AG20443 (cell line): ENCODE data around the gene AP2A1.
"Not testable (repeated sequence)": the region's sequence is repeated elsewhere in the genome, so short reads cannot be mapped to it uniquely, and the experiment has no call there.

Experiments used
- DNase-seq: peaks from one replicate; pipeline ENCODE4 v3.0.0; 2012; ENCODE audit warnings: low spot score, mixed read lengths

AP2A1 gene

DNA sequence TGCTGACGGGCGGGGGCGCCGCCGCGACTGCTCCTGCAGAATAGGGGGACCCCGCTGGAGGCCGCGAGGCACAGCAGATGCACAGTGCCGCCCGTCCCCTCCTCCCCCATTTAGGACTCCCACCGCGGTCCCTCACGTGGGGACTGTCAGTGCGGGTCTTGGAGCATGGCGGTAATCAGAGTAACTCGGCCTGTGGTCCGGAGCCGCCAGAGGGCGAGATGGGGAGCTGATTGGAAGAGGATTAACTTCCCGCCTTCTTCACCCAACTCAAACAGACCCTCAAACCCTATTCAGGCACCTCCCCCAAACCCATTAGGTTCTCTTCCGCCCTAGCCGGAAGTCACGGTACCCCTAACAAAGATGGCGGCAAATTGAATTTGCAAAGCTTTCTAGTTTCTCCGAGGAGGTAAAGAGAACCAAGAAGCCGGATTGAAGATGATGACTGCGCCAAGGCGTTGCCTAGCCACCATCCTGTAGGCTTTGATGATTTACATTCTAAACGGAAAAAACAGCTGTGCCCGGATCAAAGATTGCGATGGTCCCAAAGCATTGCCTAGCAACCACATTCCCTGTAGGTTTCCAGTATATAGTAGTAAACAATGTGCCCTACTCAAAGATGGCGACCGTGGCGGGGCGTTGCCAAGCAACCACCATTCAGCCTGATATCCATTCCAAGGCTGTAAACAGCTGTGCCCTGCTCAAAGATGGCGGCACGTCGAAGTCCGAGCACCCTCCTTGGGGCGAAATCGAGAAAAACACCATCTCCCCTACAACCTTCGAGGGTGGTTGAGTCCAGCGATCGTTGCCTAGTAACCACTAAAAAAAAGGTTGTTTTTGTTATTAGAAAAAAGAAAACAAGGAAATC is 46.4 kb downstream of the AP2A1 start, which contains the start of gene FUZ:
Gene FUZ (minus strand): TSS at position 296 of the 865 bp plus-strand sequence. CDS start 186 bp downstream, at position 110.
- peak; percentile 93 for DNase-seq

DNA sequence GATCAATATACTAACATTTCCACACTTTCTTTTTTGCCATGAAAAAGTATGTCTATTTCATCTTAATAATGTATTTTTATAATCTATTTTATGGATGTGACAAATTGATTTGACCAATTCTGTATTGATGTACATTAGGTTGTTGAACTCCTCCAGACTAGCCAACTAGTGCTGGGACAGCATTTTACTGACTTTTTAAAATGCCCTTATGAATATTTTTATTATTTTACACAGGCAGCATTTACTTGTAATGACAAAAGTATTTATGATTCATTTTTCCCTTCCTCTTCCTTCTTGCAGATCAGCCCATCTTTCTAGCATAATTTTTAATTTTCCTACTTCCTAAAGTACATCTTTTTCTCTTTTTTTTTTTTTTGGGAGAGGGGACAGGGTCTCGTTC is 47.2 kb downstream of the AP2A1 start:
- no peak for DNase-seq

DNA sequence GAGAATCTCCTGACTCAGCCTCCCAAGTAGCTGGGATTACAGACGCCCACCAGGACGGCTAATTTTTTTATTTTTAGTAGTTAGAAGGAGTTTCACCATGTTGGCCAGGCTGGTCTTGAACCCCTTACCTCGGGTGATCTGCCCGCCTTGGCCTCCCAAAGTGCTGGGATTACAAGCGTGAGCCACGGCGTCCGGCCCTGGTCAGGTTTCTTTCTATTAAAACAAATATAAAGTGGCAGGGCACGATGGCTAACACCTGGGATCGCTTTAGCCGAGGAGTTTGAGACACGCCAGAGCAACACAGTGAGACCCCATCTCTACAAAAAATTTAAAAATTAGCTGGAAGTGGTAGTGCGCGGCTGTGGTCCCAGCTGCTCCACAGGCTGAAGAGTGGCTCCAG is 49.8 kb downstream of the AP2A1 start:
- no peak for DNase-seq

DNA sequence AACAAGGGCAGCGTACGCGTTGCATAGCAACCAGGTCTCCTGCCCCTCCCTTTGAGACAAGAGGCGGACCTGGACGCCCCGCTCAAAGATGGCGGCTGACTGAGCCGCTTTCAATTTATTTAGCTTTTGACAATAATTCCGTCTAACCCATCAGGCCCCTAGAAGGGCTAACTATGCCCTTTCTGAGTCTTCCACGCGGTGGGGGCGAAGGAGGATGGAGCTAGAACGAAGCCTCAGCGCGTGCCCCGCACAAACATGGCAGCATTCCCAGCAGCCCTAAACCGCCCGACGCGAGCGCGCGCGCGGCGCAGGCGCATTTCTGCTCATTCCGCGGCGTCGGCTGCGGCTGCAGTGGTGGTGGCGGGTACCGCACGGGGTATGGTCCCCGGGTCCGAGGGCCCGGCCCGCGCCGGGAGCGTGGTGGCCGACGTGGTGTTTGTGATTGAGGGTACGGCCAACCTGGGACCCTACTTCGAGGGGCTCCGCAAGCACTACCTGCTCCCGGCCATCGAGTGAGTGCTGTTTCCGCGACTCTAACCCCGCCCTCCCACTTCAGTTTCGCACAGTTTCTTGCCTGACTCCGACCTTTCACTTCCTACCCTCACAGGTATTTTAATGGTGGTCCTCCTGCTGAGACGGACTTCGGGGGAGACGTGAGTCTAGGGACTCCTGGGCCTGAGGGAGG is 51.3 kb downstream of the AP2A1 start, which contains the start of gene MED25:
Gene MED25 (plus strand): TSS at position 326 of the 685 bp plus-strand sequence. CDS start 53 bp downstream, at position 379.
- DNase-seq, result peak; percentile 96

DNA sequence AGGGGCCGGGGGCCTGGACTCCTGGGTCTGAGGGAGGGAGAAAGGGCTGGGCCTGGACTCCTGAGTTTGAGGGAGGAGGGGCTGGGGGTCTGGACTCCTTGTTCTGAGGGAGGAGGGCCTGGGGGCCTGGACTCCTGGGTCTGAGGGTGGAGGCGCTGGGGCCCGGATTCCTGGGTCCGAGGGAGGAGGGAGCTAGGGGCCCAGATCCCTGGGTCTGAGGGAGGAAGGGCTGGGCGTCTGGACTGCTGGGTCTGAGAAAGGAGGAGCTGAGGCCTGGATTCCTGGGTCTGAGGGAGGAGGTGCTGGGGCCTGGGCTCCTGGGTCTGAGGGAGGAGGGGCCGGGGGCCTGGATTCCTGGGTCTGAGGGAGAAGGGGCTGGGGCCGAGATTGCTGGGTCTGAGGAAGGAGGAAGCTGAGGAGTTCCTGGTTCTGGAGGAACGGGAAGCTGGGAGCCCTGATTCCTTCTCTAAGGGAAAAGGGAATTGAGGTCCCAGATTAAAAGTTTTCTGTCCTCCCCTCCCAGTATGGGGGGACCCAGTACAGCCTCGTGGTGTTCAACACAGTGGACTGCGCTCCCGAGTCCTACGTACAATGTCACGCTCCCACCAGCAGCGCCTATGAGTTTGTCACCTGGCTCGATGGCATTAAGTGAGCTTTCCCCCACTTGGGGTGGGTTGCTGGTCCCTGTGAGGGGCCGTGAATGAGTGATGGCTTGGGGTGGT is 52.0 kb downstream of the AP2A1 start:
- DNase-seq, result no peak

DNA sequence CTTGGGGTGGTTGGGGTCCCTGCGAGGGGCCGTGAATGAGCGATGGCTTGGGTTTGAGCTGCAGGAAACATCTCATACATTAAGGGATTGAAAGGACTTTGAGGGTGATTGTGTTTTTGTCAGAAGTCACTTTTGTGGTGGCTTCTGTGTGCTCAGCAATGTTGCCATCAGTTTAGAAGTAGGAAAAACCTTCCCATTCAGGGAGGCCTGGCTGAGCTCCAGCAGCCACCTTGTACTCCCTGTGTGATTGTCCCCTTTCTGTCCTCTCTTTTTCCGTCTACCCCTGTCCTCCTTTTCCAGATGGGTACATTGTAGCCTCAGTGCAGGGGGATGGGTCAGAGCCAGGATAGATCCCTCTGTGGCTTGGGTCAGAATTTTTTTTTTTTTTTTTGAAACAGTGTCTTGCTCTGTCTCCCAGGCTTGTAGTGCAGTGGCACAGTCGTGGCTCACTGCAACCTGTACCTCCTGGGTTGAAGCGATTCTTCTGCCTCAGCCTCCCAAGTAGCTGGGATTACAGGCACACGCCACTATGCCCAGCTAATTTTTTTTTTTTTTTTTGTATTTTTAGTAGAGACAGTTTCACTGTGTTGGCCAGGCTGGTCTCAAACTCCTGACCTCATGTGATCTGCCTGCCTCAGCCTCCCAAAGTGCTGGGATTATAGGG is 52.8 kb downstream of the AP2A1 start:
- DNase-seq, result not testable (repeated sequence)

DNA sequence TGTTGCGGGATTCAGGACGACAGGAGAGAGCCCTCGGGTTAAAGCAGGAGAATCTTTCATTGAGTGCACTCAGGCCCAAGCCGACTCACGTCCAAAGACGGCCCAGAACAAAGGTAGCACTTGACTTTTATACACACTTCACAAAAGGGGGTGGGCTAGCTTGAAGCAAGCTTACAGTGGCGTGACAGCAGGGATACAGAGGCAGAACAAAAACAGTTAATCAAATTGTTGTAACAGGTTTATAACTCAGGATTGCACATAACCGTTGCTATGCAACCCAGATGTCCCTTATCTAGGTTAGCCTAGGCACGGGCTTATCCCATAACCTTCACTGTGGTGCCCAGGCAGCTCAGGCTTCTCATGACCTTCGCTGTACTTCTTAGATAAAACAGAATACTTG is 53.3 kb downstream of the AP2A1 start:
- DNase-seq, result no peak

DNA sequence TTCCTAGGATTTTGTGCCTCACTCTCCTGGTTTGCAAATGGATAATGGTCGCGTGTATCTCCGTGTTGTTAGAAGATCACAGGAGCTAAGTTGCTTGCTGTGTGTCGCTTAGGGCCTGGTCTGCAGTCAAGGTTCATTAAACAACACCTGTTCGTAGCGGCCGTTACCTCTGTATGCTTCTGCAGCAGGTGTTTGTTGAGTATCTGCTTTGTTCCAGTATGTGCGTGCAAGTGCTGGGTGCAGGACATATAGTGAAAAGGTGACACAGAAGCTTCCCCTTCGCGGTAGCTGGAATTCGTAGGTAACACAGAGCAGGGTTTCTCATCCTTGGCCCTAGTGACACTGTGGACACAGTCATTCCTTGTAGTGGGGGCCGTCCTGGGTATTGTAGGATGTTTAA is 56.7 kb downstream of the AP2A1 start:
- DNase-seq, result no peak

DNA sequence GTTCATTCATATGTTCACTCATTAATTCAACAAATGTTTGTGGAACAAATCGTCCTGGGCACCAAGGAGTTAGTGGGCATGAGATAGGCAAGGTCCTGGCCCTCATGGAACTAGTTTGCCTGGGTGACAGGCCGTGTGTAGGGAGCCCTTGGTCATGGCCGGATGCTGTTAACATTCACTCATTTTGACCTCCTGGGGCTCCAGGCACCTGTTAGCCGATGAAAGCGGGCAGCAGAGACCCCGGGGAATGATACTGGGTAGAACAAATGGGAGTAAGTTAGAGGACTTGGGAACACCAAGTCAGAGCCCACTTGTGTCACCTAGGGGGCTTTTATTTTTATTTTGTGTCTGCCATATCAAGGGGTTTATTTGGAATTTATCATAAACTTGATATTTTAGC is 57.9 kb downstream of the AP2A1 start:
- no peak for DNase-seq

DNA sequence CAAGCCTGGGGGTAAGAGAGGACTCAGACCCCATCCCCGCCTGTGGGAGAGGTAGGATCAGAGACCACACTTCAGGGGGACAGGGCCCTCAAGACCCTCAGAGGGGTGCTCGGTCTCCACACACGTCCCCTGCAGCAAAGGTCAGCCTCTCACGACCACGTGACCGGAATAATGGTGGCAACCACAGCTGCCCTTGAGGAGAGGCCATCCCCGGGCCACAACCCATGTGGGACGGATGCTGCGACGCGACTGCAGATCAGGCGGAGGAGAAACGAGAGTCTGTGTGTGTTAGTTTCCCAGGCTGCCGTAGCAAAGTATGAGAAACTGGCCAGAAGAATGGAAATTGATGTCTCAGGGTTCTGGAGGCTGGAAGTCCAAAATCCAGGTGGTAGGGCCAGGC is 60.2 kb downstream of the AP2A1 start:
- DNase-seq, result no peak

DNA sequence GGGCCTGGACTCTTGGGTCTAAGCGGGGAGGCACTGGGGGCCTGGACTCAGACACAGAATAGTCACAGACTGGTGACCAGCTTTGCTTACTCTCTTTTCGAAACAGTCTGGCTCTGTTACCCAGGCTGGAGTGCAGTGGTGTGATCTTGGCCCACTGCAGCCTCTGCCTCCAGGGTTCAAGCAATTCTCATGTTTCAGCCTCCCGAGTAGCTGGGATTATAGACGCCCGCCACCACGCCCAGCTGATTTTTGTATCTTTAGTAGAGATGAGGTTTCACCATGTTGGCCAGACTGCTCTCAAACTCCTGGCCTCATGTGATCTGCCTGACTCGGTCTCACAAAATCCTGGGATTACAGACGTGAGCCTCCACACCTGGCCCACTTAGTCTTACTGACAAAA is 62.4 kb downstream of the AP2A1 start:
- DNase-seq, result no peak

DNA sequence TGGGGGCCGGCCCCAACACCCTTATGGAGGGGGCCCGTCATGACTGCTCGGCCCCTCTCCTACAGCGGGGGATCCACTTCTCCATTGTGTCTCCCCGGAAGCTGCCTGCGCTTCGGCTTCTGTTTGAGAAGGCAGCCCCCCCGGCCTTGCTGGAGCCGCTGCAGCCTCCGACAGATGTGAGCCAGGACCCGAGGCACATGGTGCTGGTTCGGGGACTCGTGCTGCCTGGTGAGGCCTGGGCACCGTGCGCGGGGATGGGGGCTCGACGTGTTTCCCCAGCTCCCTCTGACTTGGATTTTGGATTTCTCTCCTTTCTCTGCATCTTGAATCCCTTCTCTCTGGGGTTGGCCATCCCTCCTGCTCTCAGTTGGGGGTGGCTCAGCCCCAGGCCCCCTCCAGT is 62.9 kb downstream of the AP2A1 start:
- no peak for DNase-seq

DNA sequence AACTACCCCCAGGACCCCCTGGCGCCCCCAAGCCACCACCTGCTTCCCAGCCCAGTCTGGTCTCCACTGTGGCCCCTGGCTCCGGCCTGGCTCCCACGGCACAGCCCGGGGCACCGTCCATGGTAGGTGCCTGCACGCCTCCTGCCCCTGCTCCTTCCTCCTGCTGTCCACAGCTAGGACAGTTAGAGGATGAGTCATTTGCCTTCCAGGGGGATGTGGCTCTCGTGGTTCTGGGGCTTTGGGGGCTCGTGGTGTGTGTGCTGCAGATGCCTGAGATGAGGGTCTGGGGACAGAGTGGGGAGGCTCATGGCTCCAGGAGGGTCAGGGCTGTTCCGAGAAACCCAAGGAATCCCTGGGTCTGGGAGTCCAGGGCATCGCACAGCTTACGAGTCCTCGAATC is 64.0 kb downstream of the AP2A1 start:
- no peak for DNase-seq

DNA sequence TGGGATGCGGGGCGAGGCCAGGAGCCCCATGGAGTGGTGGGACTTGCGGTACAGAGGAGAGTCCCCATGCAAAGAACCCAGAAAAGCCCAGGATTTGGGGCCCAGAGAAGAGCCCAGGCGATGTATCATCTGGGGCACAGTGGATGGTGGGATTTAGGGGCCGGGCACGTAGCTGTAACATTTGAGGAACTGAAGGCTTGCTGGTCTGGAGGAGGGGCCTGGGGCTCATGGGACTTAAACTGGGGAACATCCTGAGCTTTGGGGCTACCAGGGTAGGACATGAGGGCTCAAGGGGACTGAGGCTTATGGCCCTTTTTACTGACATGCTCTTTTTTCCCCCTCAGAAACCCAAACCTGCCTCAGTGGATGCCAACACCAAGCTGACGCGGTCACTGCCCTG is 64.8 kb downstream of the AP2A1 start:
- DNase-seq, result no peak

DNA sequence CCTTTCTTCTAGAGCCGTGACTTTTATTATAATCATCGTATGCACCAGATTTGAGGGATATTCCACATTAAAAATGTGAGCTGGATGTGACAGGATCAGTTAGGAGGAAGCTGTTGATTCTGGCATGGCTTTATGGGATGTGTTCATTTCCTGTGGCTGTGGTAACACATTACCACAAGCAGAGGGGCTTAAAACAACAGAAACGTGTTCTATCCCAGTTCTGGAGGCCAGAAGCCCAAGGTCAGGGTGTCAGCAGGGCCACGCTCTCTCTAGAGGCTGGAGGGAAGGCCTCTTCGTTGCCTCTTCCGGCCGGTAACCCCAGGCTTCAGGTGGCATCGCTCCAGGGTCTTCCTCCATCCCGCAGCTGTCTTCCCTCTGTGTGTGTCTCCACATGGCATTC is 65.8 kb downstream of the AP2A1 start:
- no peak for DNase-seq

DNA sequence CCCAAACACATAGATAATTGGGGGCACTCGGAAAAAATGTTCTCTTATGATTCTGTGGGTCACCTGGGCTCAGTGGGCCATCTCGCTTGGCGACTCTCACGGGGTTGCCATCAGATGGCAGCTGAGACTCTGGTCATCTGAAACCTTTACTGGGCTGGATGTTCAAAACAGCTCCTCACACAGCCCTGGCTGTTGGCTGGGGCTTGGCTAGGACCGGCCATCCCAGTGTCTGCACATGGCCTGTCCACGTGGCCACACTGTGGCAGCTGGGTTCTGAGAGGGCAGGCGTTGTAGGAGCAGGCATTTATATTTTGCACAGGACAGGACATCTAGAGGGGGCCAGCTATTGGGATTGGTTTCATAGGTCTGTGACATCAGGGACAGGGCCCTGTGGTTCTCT is 66.8 kb downstream of the AP2A1 start:
- DNase-seq, result no peak

DNA sequence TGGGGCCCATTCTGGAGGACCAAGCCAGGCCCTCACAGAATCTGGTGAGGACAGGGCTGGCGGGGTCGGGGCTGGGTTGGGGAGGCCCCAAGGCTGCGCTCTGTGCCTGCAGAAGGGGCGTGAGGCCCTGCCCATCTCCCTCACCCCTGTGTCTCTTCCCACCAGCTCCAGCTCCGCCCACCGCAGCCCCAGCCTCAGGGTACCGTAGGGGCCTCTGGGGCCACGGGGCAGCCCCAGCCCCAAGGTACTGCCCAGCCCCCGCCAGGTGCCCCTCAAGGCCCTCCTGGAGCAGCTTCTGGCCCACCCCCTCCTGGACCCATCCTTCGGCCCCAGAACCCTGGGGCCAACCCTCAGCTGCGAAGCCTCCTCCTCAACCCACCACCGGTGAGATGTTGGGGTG is 68.8 kb downstream of the AP2A1 start:
- no peak for DNase-seq

DNA sequence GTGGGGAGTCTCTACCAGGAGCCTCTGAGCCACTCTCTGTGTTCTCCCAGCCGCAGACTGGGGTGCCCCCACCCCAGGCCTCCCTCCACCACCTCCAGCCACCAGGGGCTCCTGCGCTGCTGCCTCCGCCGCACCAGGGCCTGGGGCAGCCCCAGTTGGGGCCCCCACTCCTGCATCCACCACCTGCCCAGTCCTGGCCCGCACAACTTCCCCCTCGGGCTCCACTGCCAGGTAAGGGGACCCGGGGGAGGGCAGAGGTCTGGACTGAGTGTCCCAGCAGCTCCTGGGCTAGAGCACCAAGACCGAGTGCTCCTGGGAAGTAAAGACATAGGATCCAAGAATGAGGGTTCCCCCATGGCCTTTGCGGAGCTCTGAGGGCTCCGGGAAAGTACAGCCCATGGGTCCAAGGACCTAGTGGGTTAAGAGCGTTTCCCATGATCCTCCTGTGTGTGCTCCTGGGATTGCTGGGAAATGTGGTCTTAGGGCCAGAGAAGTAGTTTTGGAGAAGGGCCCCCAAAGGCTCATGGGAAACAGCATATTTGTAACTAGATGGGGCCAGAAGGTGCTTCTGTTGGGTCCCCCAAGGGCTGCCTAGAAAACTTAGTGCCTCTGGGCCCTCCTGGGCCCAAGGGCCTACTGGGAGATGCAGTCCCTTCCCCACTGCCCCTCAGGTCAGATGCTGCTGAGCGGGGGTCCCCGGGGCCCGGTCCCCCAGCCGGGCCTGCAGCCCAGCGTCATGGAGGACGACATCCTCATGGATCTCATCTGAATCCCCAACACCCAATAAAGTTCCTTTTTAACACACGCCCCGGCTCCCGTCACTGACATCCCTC is 69.6 kb downstream of the AP2A1 start:
- DNase-seq, result no peak

DNA sequence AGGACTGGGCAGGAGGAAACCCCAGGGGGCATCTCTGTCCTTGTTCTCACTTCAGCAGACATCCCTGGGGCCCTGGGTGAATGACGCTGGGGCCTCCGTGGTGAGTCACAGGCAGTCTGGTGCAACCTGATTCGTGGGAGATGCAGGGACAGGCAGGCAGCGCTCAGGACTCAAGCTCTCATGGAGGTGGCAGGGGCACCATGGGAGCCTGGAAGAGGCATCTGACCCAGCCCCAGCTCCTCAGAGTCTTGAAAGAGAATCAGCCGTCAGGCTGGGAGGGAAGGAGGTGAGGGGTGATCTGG is 70.2 kb downstream of the AP2A1 start:
- DNase-seq, result no peak

DNA sequence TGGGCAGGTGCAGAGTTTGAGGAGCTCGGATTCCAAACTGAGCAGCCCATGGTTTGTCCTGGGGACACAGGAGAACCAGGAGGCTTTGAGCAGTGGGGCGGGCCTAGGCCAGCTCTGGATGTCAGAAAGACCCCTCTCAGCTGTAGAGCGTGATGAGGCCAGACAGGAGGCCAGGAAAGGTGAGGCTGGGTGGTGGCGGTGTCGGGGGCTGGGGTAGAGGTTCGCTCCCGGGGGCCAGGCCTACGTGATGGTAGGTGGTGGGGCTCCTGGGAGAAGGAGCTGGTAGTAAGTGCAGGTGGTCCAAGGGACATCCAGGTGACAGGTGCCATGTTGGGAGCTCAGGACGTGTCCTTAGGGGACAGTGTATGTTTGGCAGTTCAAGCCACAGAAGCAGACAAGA is 70.6 kb downstream of the AP2A1 start:
- no peak for DNase-seq

DNA sequence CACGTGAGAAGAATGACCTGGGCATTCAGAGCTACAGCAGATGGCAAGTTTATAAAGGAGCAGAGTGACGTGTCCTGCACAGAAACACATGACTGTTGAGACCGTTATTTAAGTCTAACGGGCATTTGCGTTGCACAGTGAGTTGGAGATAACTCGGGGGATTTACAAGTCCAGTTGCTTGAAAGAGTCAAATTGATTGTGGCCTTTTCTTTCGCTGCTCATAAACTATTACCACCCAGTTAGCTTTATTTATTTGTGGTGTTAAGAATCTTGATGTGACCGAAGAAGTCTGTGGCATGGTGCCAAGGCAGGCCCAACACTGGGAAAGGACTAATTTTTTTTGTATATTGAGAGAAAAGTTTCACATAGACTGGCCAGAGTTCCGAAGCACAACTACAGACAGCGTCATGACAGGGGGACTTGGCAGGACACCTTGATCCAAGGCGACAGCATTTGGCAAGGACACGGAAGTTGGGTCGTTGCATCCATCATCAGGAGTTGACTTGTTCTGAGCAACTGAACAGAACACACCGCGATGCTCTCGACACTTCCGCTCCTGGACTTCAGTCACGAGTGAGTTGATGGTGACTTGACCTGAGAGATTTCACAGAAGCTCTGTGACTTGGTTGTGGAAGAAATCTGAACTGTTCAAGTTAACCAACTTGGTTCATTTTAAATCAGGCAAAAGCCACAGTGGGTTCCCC is 72.2 kb downstream of the AP2A1 start:
- no peak for DNase-seq
